Measurements from ENCODE around the gene TCF3. TPM values are rescaled to one million over a fixed set of nuclear protein-coding genes. Genes with fewer than 3 reads are reported as not detected.

The TCF3 gene
- total and polyA plus RNA-seq, 4 donors = 36.9 to 58.1 (median 45.2) TPM

GRCh38 chr19:1616396-1616795 lies 36.0 kb downstream of the TCF3 start:
- Histone ChIP-seq H3K27me3 (ENCODE audit: control insufficient read depth in 3 of 3, insufficient read depth in 3 of 3, low read length in 2 of 3) (no peaks in the 10 kb centered on the region), H3K9ac (ENCODE audit: insufficient read depth in 1 of 2, low read length in 2 of 2) (no peak overlapping the region), H3K36me3 (ENCODE audit: control insufficient read depth in 4 of 4, insufficient read depth in 4 of 4, low read length in 4 of 4) (peaks cover 7 to 74% (median 28%) of the 10 kb centered on the region in 4 donors), H3K4me1 (ENCODE audit: control insufficient read depth in 5 of 5, insufficient read depth in 5 of 5, low read length in 5 of 5) (no peaks in the 10 kb centered on the region), H3K4me3 (no peak overlapping the region), H3K27ac (ENCODE audit: low read depth in 1 of 2, low read length in 1 of 2) (no peak overlapping the region), H3K9me3 (ENCODE audit: control insufficient read depth in 4 of 4, insufficient read depth in 3 of 4, low read length in 3 of 4) (peaks cover 0 to 3% (median 0%) of the 10 kb centered on the region in 4 donors)
- ATAC-seq (ENCODE audit: insufficient read depth, low FRiP score) (no peak), DNase-seq (no peak)
- WGBS, 2 donors = 83 to 86% methylated on average over 8 of the region's 8 CpGs
- TF ChIP-seq CTCF (IDR thresholded peaks at IDR 0.05; ENCODE audit: control extremely low read depth, extremely low read depth) = no peak

- Histone ChIP-seq H3K27me3 (ENCODE audit: control insufficient read depth in 3 of 3, insufficient read depth in 3 of 3, low read length in 2 of 3) (no peaks in the 10 kb centered on the region), H3K27ac (ENCODE audit: low read depth in 1 of 2, low read length in 1 of 2) (no peak overlapping the region), H3K4me1 (ENCODE audit: control insufficient read depth in 5 of 5, insufficient read depth in 5 of 5, low read length in 5 of 5) (no peaks in the 10 kb centered on the region), H3K4me3 (no peak overlapping the region), H3K9me3 (ENCODE audit: control insufficient read depth in 4 of 4, insufficient read depth in 3 of 4, low read length in 3 of 4) (peaks cover 0 to 3% (median 0%) of the 10 kb centered on the region in 4 donors), H3K9ac (ENCODE audit: insufficient read depth in 1 of 2, low read length in 2 of 2) (no peak overlapping the region), H3K36me3 (ENCODE audit: control insufficient read depth in 4 of 4, insufficient read depth in 4 of 4, low read length in 4 of 4) (peaks cover 9 to 69% (median 29%) of the 10 kb centered on the region in 4 donors)
- no peak for TF ChIP-seq CTCF (IDR thresholded peaks at IDR 0.05; ENCODE audit: control extremely low read depth, extremely low read depth)
- DNase-seq (no peak), ATAC-seq (ENCODE audit: insufficient read depth, low FRiP score) (no peak)
- WGBS, 2 donors = 92 to 93% methylated on average over 37 to 41 of the region's 41 CpGs
Measured at GRCh38 chr19:1615156-1615765, 37.2 kb downstream of the TCF3 start.

- Histone ChIP-seq H3K4me1 (ENCODE audit: control insufficient read depth in 5 of 5, insufficient read depth in 5 of 5, low read length in 5 of 5) (no peaks in the 10 kb centered on the region), H3K9ac (ENCODE audit: insufficient read depth in 1 of 2, low read length in 2 of 2) (no peak overlapping the region), H3K36me3 (ENCODE audit: control insufficient read depth in 4 of 4, insufficient read depth in 4 of 4, low read length in 4 of 4) (peaks cover 9 to 61% (median 28%) of the 10 kb centered on the region in 4 donors), H3K9me3 (ENCODE audit: control insufficient read depth in 4 of 4, insufficient read depth in 3 of 4, low read length in 3 of 4) (peaks cover 0 to 3% (median 0%) of the 10 kb centered on the region in 4 donors), H3K27ac (ENCODE audit: low read depth in 1 of 2, low read length in 1 of 2) (no peak overlapping the region), H3K27me3 (ENCODE audit: control insufficient read depth in 3 of 3, insufficient read depth in 3 of 3, low read length in 2 of 3) (no peaks in the 10 kb centered on the region), H3K4me3 (no peak overlapping the region)
- WGBS, 2 donors = 94 to 95% methylated on average over 30 to 32 of the region's 32 CpGs
- ATAC-seq (ENCODE audit: insufficient read depth, low FRiP score) (no peak), DNase-seq (no peak)
- TF ChIP-seq CTCF (IDR thresholded peaks at IDR 0.05; ENCODE audit: control extremely low read depth, extremely low read depth) = no peak
Measured at GRCh38 chr19:1613808-1614570, 38.4 kb downstream of the TCF3 start.
